Measurements from ENCODE around the gene KATNAL1.
A peak's percentile ranks its signal among the peaks of the same experiment; 100 is the strongest.

Gene KATNAL1

DNA sequence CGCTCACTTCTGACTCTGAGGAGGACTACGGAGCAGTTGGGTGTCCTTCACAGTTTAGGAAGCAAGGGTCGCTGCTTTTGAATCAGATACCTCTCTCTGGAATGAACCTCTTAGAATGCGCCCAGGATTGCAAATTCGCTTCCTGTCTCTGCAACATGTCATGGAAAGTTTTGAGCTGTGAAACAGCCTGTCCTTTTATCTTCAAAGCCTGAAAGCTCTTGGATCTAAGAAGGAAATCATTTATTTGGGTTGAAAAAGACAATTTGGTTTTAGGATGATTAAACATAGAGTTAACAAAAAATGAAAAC is 134.1 kb downstream of the KATNAL1 start:
- no peak overlapping the region for H3K4me3 ChIP-seq
- H3K27ac ChIP-seq: no peak overlapping the region
- H3K4me1 ChIP-seq: no peaks in the 10 kb centered on the region
- intact Hi-C loops (cut with DNase I; ENCODE audit: low total_unique reads): no loop called here
- TF ChIP-seq, protein P1, sequence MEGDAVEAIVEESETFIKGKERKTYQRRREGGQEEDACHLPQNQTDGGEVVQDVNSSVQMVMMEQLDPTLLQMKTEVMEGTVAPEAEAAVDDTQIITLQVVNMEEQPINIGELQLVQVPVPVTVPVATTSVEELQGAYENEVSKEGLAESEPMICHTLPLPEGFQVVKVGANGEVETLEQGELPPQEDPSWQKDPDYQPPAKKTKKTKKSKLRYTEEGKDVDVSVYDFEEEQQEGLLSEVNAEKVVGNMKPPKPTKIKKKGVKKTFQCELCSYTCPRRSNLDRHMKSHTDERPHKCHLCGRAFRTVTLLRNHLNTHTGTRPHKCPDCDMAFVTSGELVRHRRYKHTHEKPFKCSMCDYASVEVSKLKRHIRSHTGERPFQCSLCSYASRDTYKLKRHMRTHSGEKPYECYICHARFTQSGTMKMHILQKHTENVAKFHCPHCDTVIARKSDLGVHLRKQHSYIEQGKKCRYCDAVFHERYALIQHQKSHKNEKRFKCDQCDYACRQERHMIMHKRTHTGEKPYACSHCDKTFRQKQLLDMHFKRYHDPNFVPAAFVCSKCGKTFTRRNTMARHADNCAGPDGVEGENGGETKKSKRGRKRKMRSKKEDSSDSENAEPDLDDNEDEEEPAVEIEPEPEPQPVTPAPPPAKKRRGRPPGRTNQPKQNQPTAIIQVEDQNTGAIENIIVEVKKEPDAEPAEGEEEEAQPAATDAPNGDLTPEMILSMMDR (IDR thresholded peaks at IDR 0.05): no peak
- no peaks in the 10 kb centered on the region for H3K27me3 ChIP-seq
- H3K9me3 ChIP-seq: no peaks in the 10 kb centered on the region
- no peaks in the 10 kb centered on the region for H3K36me3 ChIP-seq
- DNase-seq: no peak

DNA sequence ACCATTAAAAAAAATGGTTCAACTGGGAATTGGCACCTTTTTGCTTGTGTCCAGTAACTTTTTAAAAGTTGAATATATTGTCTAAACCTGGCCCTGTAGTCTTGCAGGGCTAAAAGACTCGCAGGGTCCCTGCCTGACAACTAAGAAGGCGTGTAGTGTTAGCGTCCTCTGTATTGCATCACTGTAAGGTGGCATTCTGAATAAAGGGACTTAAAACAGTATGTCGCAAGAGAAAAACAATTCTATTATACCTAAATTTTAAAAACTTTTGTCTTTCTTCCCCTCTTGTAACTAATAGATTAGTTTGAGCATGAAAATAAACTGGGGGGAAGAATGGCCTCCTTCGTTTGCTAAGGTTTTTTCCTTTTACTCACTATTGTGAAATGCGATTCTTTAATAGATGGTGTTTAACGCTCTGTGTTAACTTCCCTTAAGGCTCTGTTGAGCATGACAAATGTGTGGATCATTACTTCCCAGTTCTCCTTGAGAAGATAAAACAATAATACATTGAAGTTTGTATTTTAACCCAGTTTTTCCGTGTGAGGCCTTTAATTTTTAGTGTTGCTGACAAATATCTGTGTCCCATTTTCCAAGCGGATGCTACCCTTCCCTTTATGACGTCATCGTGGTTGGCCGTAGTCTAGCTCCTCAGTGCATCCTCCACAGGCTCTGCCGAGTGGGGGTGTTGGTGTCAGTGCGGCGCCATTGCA is 134.6 kb downstream of the KATNAL1 start:
- TF ChIP-seq, protein P1 (IDR thresholded peaks at IDR 0.05): no peak
- no peak for DNase-seq
- intact Hi-C loops (cut with DNase I; ENCODE audit: low total_unique reads): no loop called here

DNA sequence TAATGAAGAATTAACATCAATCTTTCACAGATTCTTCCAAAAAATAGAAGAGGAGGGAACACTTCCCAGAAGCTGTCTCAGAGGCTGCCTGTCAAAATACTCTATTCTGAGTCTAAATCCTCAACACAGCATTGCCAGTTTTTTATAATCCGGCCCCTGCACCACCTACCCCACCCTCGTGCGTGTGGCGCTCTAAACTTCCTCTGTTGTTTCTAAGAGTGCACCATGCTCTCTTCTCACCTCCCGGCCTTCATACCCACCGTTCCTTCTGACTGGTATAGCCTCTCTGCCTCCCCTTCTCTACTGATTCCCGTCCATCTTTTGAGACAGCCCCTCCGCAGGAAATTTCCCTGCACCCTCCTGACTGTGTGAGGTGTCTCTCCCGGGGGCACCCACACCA is 136.8 kb downstream of the KATNAL1 start:
- H3K36me3 ChIP-seq: no peaks in the 10 kb centered on the region
- no peaks in the 10 kb centered on the region for H3K4me1 ChIP-seq
- DNase-seq: peak in 1 of 2 donors; percentile 32
- intact Hi-C loops (cut with DNase I; ENCODE audit: low total_unique reads): no loop called here
- no peaks in the 10 kb centered on the region for H3K27me3 ChIP-seq
- H3K27ac ChIP-seq: no peak overlapping the region
- TF ChIP-seq, protein P1 (IDR thresholded peaks at IDR 0.05): no peak
- no peaks in the 10 kb centered on the region for H3K9me3 ChIP-seq
- no peak overlapping the region for H3K4me3 ChIP-seq

More for the DNA sequence above, 134.6 kb downstream of the KATNAL1 start:
- H3K4me1 ChIP-seq: no peaks in the 10 kb centered on the region
- H3K27me3 ChIP-seq: no peaks in the 10 kb centered on the region
- no peak overlapping the region for H3K27ac ChIP-seq
- no peaks in the 10 kb centered on the region for H3K9me3 ChIP-seq
- no peaks in the 10 kb centered on the region for H3K36me3 ChIP-seq
- H3K4me3 ChIP-seq: no peak overlapping the region

DNA sequence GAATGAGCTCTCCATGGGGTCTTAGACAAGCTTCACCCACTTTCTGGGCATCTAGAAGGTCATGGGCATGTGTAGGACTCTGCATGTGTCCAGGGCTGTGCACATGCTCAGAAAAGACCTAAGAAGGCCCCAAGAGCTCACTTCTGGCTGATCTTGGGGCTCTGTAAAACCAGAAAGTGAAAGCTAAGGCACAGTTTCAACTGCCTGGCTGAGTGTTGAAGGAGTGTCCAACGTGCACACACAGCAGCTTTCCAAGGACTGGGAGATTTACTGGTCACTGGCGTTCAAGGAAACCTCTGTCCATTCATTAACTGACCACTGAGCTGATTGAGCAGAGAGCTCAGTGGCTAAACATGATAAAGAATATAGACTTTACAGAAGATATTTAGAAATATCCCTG is 137.9 kb downstream of the KATNAL1 start:
- peak in 1 of 2 donors; percentile 15 for DNase-seq
- TF ChIP-seq, protein P1 (IDR thresholded peaks at IDR 0.05): no peak
- Histone ChIP-seq H3K9me3 (no peaks in the 10 kb centered on the region), H3K4me1 (no peaks in the 10 kb centered on the region), H3K4me3 (no peak overlapping the region), H3K36me3 (no peaks in the 10 kb centered on the region), H3K27ac (no peak overlapping the region), H3K27me3 (no peaks in the 10 kb centered on the region)
- intact Hi-C loops (cut with DNase I; ENCODE audit: low total_unique reads): no loop called here

DNA sequence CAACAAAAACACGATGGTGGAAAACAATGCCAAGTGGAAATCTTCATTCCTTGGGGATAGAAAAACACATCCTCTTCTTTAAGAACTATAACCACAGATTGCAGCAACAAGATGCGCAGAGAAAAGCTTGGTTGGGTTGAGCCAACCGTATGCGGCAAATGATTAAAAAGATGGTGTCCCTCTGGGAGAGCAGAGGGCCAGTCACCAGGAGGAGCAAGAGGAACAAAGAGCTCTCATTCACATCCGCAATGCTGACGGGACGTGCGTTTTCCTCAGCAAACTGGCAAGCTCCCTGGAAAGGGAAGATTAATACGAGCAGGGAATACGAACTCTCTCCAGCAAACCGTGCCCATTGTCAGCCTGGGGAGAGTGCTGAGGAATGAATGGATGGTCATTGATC is 141.6 kb downstream of the KATNAL1 start:
- H3K27ac ChIP-seq: no peak overlapping the region
- intact Hi-C loops (cut with DNase I; ENCODE audit: low total_unique reads): no loop called here
- no peaks in the 10 kb centered on the region for H3K4me1 ChIP-seq
- H3K36me3 ChIP-seq: no peaks in the 10 kb centered on the region
- H3K27me3 ChIP-seq: no peaks in the 10 kb centered on the region
- H3K4me3 ChIP-seq: no peak overlapping the region
- DNase-seq: peak in 1 of 2 donors; percentile 61
- H3K9me3 ChIP-seq: no peaks in the 10 kb centered on the region
- TF ChIP-seq, protein P1 (IDR thresholded peaks at IDR 0.05): no peak

DNA sequence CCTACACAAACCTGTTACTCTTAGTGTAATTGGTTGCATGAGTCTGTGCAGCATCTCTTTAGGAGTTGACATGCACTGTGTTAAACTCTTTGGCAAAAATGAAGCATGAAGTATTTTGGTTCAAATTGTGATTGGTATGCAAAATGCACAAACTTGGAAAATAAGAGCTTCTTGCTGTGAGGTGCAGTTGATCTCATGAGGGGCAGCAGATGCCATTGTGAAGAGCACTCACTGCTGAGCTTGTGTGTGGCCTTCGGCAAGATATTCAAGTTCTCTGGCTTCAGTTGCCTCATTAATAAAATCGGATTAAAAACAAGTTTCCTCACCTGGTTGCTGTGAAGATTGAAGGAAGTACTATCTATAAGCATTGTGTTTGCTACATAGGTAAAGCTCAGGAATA is 142.3 kb downstream of the KATNAL1 start:
- Histone ChIP-seq H3K27me3 (no peaks in the 10 kb centered on the region), H3K4me1 (no peaks in the 10 kb centered on the region), H3K27ac (no peak overlapping the region), H3K4me3 (no peak overlapping the region), H3K36me3 (no peaks in the 10 kb centered on the region), H3K9me3 (no peaks in the 10 kb centered on the region)
- intact Hi-C loops (cut with DNase I; ENCODE audit: low total_unique reads): no loop called here
- TF ChIP-seq, protein P1 (IDR thresholded peaks at IDR 0.05): no peak
- DNase-seq: no peak

Measured in tibial artery (tissue), 4 donors.